ENCODE measurements around the gene KPNB1. TPM values are rescaled to one million over a fixed set of nuclear protein-coding genes. Genes with fewer than 3 reads are reported as not detected.

KPNB1 gene
- polyA plus RNA-seq, 2 of the 4 experiments (the other 2 are of a cell fraction) = 315 to 358 TPM

DNA sequence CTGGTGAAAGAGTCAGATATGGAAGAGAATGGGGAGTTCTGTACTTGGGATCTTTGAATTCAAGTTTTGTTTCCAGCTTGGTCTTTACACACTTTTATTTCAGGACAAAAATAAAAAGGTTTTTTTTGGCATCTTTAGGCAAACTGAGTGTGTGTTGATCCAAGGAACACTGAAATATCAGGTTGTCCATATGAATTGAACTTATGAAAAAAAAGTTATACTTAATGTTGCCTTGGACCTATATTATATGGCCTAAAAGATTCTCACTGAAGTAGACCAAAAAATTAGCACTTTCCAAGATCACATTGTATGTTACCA lies 14.9 kb downstream of the KPNB1 start:
- TF ChIP-seq RNF2 (IDR thresholded peaks at IDR 0.05; ENCODE audit: borderline replicate concordance, low read depth) (no peak), PHF8 (IDR thresholded peaks at IDR 0.05; ENCODE audit: borderline replicate concordance, low read depth) (no peak), MAZ (IDR thresholded peaks at IDR 0.05; ENCODE audit: borderline replicate concordance, low read depth, low read length) (no peak), NR3C1 (IDR thresholded peaks at IDR 0.05) (no peak), MAFK (IDR thresholded peaks at IDR 0.05; ENCODE audit: partially characterized antibody) (no peak), BHLHE40 (IDR thresholded peaks at IDR 0.05; ENCODE audit: low read depth, low read length) (no peak), RFX5 (IDR thresholded peaks at IDR 0.05) (no peak), TP53 (CRISPR knock-in tag; IDR thresholded peaks at IDR 0.05) (no peak)
- TF ChIP-seq, protein P1, sequence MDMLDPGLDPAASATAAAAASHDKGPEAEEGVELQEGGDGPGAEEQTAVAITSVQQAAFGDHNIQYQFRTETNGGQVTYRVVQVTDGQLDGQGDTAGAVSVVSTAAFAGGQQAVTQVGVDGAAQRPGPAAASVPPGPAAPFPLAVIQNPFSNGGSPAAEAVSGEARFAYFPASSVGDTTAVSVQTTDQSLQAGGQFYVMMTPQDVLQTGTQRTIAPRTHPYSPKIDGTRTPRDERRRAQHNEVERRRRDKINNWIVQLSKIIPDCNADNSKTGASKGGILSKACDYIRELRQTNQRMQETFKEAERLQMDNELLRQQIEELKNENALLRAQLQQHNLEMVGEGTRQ (IDR thresholded peaks at IDR 0.05) = no peak
- TF ChIP-seq, protein P2, sequence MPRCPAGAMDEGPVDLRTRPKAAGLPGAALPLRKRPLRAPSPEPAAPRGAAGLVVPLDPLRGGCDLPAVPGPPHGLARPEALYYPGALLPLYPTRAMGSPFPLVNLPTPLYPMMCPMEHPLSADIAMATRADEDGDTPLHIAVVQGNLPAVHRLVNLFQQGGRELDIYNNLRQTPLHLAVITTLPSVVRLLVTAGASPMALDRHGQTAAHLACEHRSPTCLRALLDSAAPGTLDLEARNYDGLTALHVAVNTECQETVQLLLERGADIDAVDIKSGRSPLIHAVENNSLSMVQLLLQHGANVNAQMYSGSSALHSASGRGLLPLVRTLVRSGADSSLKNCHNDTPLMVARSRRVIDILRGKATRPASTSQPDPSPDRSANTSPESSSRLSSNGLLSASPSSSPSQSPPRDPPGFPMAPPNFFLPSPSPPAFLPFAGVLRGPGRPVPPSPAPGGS (IDR thresholded peaks at IDR 0.05) = no peak
- TF ChIP-seq, protein P3, sequence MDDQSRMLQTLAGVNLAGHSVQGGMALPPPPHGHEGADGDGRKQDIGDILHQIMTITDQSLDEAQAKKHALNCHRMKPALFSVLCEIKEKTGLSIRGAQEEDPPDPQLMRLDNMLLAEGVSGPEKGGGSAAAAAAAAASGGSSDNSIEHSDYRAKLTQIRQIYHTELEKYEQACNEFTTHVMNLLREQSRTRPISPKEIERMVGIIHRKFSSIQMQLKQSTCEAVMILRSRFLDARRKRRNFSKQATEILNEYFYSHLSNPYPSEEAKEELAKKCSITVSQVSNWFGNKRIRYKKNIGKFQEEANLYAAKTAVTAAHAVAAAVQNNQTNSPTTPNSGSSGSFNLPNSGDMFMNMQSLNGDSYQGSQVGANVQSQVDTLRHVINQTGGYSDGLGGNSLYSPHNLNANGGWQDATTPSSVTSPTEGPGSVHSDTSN (IDR thresholded peaks at IDR 0.05) = no peak
- ChIA-PET CTCF (interaction anchor here (0.6 to 6.5 kb wide), 28 partner anchors 12 to 723 kb away, joined by 3 to 138 read pairs (median 6); partner anchors contain the start of gene KPNB1), POLR2A (interaction anchor here (1.2 to 5.1 kb wide), 2 partner anchors 13 to 20 kb away, joined by 6 to 48 read pairs; partner anchors contain the start of gene KPNB1)
- H3K4me1 ChIP-seq = peaks cover 10% of the 10 kb centered on the region; the same call in 2 of the 3 replicates
- FAIRE-seq (no peak), DNase-seq (ENCODE audit: low read depth in 1 of 2, low spot score in 1 of 2) (no peak), ATAC-seq (no peak)
- no peak overlapping the region for H3K27ac ChIP-seq
- H3K4me3 ChIP-seq = no peak overlapping the region
- no peaks in the 10 kb centered on the region for H3K9me3 ChIP-seq
- H3K4me2 ChIP-seq = no peak overlapping the region

DNA sequence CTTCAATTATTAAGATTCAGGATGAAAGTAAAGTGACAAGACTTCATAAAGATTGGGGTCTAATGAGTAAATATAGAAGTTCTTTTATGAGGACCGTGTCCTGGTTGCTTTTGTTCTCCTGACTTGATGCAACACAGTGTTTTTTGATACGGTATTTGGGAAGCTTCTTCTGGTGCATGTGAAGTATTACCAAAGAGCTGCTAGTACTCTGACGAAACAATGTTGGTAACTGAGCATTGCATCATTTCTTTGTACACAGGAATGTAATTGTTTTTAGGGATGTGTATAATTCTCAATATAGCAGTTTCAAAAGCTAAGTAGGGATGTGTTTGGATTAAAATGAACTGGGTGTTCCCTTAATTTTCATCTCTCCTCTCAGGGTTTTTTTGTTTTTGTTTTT lies 15.9 kb downstream of the KPNB1 start:
- Histone ChIP-seq H3K4me1 (peaks cover 14% of the 10 kb centered on the region; the same call in 2 of the 3 replicates), H3K4me2 (no peak overlapping the region), H3K4me3 (no peak overlapping the region), H3K9me3 (no peaks in the 10 kb centered on the region), H3K27ac (no peak overlapping the region)
- POLR2A ChIA-PET = interaction anchor here (5.1 kb wide), 1 partner anchor 14 kb away, joined by 48 read pairs; the partner anchor contains the start of gene KPNB1
- ATAC-seq = no peak
- no peak for FAIRE-seq
- TF ChIP-seq CEBPB (IDR thresholded peaks at IDR 0.05) (peak; percentile 49 to 75; a peak in 3 of 4 replicates), HOXB13 (CRISPR knock-in tag; IDR thresholded peaks at IDR 0.05; ENCODE audit: low read depth) (no peak)
- WGBS (ENCODE audit: missing lambda C conversion rate) = 84% methylated on average over 3 of the region's 3 CpGs
- DNase-seq (ENCODE audit: low read depth in 1 of 2, low spot score in 1 of 2) = no peak
- CTCF ChIA-PET = interaction anchor here (0.6 to 6.5 kb wide), 19 partner anchors 12 to 352 kb away, joined by 3 to 138 read pairs (median 7); partner anchors contain the start of gene KPNB1

DNA sequence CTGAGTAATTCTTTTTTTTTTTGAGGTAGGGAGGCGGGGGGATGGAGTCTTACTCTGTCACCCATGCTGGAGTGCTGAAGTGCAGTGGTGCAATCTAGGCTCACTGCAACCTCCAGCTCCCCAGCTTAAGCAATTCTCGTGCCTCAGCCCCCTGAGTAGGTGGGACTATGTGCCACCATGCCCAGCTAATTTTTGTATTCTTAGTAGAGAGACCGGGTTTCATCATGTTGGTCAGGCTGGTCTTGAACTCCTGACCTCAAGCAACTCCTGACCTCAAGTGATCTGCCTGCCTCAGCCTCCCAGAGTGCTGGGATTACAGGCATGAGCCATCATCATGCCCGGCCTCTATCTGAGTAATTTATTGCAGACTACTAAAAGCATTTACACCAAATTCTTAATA lies 19.4 kb downstream of the KPNB1 start:
- POLR2A ChIA-PET = interaction anchor here (0.7 kb wide), 1 partner anchor 19 kb away, joined by 3 read pairs; no protein-coding TSS in a partner anchor
- no peaks in the 10 kb centered on the region for H3K9me3 ChIP-seq
- ATAC-seq (no peak), DNase-seq (ENCODE audit: low read depth in 1 of 2, low spot score in 1 of 2) (no peak), FAIRE-seq (no peak)
- no peak overlapping the region for H3K27ac ChIP-seq
- no peak overlapping the region for H3K4me3 ChIP-seq
- 93% methylated on average over 4 of the region's 4 CpGs for WGBS (ENCODE audit: missing lambda C conversion rate)
- CTCF ChIA-PET = interaction anchor here (0.6 to 1.3 kb wide), 4 partner anchors 11 to 536 kb away, joined by 3 to 4 read pairs (median 3); no protein-coding TSS in a partner anchor
- no peak overlapping the region for H3K4me2 ChIP-seq
- peaks cover 14% of the 10 kb centered on the region; the same call in 2 of the 3 replicates for H3K4me1 ChIP-seq
- TF ChIP-seq ZC3H11A (IDR thresholded peaks at IDR 0.05) = no peak
- no peak for TF ChIP-seq POLR2AphosphoS2 (conservative IDR thresholded peaks at IDR 0.05; ENCODE audit: low read length)
- TF ChIP-seq JUNB (IDR thresholded peaks at IDR 0.05) = no peak
- no peak for TF ChIP-seq SMC3 (IDR thresholded peaks at IDR 0.05)
- no peak for TF ChIP-seq POLR2A (IDR thresholded peaks at IDR 0.05; ENCODE audit: low read length)
- TF ChIP-seq ZNF302 (CRISPR knock-in tag; IDR thresholded peaks at IDR 0.05) = no peak
- TF ChIP-seq, protein P4, sequence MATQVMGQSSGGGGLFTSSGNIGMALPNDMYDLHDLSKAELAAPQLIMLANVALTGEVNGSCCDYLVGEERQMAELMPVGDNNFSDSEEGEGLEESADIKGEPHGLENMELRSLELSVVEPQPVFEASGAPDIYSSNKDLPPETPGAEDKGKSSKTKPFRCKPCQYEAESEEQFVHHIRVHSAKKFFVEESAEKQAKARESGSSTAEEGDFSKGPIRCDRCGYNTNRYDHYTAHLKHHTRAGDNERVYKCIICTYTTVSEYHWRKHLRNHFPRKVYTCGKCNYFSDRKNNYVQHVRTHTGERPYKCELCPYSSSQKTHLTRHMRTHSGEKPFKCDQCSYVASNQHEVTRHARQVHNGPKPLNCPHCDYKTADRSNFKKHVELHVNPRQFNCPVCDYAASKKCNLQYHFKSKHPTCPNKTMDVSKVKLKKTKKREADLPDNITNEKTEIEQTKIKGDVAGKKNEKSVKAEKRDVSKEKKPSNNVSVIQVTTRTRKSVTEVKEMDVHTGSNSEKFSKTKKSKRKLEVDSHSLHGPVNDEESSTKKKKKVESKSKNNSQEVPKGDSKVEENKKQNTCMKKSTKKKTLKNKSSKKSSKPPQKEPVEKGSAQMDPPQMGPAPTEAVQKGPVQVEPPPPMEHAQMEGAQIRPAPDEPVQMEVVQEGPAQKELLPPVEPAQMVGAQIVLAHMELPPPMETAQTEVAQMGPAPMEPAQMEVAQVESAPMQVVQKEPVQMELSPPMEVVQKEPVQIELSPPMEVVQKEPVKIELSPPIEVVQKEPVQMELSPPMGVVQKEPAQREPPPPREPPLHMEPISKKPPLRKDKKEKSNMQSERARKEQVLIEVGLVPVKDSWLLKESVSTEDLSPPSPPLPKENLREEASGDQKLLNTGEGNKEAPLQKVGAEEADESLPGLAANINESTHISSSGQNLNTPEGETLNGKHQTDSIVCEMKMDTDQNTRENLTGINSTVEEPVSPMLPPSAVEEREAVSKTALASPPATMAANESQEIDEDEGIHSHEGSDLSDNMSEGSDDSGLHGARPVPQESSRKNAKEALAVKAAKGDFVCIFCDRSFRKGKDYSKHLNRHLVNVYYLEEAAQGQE (IDR thresholded peaks at IDR 0.05) = no peak
- TF ChIP-seq HEYL (CRISPR knock-in tag; IDR thresholded peaks at IDR 0.05) = no peak
- TF ChIP-seq, protein P3 (IDR thresholded peaks at IDR 0.05) = no peak
- no peak for TF ChIP-seq HOXA7 (CRISPR knock-in tag; IDR thresholded peaks at IDR 0.05)
- TF ChIP-seq, protein P5, sequence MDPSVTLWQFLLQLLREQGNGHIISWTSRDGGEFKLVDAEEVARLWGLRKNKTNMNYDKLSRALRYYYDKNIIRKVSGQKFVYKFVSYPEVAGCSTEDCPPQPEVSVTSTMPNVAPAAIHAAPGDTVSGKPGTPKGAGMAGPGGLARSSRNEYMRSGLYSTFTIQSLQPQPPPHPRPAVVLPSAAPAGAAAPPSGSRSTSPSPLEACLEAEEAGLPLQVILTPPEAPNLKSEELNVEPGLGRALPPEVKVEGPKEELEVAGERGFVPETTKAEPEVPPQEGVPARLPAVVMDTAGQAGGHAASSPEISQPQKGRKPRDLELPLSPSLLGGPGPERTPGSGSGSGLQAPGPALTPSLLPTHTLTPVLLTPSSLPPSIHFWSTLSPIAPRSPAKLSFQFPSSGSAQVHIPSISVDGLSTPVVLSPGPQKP (IDR thresholded peaks at IDR 0.05; ENCODE audit: low read depth, low read length) = no peak
- TF ChIP-seq RNF2 (IDR thresholded peaks at IDR 0.05; ENCODE audit: borderline replicate concordance, low read depth) = no peak
- no peak for TF ChIP-seq KDM5A (IDR thresholded peaks at IDR 0.05)
- TF ChIP-seq FOXS1 (CRISPR knock-in tag; IDR thresholded peaks at IDR 0.05) = no peak
- no peak for TF ChIP-seq CBX2 (IDR thresholded peaks at IDR 0.05; ENCODE audit: borderline replicate concordance, low read depth)
- TF ChIP-seq NR3C1 (IDR thresholded peaks at IDR 0.05) = no peak

Measured in A549 (cell line).